Measurements from ENCODE around the gene IRGC.

The IRGC gene

DNA sequence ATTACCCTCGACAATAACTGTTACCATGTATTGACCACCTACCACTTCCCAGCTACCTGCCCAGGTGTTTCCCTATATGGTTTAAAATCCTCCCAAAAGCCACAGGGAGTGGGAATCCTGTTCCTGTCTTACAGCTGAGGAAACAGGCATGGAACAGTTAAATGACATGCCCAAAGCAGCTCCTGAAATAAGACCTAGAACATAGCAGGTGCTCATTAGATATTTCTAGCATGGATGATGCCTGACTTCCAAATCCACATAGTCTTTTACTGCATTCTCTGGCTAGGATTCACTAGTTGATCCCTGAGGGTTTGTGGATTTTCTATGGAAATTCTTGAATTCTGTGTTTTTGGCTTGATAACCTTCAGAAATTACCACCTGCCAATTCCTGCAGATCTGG lies 51.9 kb downstream of the IRGC start:
- TF ChIP-seq, protein P1, sequence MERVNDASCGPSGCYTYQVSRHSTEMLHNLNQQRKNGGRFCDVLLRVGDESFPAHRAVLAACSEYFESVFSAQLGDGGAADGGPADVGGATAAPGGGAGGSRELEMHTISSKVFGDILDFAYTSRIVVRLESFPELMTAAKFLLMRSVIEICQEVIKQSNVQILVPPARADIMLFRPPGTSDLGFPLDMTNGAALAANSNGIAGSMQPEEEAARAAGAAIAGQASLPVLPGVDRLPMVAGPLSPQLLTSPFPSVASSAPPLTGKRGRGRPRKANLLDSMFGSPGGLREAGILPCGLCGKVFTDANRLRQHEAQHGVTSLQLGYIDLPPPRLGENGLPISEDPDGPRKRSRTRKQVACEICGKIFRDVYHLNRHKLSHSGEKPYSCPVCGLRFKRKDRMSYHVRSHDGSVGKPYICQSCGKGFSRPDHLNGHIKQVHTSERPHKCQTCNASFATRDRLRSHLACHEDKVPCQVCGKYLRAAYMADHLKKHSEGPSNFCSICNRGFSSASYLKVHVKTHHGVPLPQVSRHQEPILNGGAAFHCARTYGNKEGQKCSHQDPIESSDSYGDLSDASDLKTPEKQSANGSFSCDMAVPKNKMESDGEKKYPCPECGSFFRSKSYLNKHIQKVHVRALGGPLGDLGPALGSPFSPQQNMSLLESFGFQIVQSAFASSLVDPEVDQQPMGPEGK (CRISPR knock-in tag; IDR thresholded peaks at IDR 0.05; ENCODE audit: borderline replicate concordance): no peak
- no peak for TF ChIP-seq ZFP30 (CRISPR knock-in tag; IDR thresholded peaks at IDR 0.05)
- no peak for TF ChIP-seq BACH2 (CRISPR knock-in tag; IDR thresholded peaks at IDR 0.05; ENCODE audit: borderline replicate concordance)
- TF ChIP-seq, protein P2, sequence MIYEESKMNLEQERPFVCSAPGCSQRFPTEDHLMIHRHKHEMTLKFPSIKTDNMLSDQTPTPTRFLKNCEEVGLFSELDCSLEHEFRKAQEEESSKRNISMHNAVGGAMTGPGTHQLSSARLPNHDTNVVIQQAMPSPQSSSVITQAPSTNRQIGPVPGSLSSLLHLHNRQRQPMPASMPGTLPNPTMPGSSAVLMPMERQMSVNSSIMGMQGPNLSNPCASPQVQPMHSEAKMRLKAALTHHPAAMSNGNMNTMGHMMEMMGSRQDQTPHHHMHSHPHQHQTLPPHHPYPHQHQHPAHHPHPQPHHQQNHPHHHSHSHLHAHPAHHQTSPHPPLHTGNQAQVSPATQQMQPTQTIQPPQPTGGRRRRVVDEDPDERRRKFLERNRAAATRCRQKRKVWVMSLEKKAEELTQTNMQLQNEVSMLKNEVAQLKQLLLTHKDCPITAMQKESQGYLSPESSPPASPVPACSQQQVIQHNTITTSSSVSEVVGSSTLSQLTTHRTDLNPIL (CRISPR knock-in tag; IDR thresholded peaks at IDR 0.05; ENCODE audit: low read depth): no peak
- TF ChIP-seq ZNF565 (CRISPR knock-in tag; conservative IDR thresholded peaks at IDR 0.05; ENCODE audit: low read depth): no peak
- no peak for TF ChIP-seq PPARA (CRISPR knock-in tag; IDR thresholded peaks at IDR 0.05; ENCODE audit: borderline replicate concordance)
- no peak for TF ChIP-seq ZNF8 (CRISPR knock-in tag; IDR thresholded peaks at IDR 0.05)
- TF ChIP-seq, protein P3, sequence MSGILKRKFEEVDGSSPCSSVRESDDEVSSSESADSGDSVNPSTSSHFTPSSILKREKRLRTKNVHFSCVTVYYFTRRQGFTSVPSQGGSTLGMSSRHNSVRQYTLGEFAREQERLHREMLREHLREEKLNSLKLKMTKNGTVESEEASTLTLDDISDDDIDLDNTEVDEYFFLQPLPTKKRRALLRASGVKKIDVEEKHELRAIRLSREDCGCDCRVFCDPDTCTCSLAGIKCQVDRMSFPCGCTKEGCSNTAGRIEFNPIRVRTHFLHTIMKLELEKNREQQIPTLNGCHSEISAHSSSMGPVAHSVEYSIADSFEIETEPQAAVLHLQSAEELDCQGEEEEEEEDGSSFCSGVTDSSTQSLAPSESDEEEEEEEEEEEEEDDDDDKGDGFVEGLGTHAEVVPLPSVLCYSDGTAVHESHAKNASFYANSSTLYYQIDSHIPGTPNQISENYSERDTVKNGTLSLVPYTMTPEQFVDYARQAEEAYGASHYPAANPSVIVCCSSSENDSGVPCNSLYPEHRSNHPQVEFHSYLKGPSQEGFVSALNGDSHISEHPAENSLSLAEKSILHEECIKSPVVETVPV (CRISPR knock-in tag; IDR thresholded peaks at IDR 0.05): no peak
- no peak for TF ChIP-seq OSR1 (CRISPR knock-in tag; IDR thresholded peaks at IDR 0.05)
- no peak for ATAC-seq

DNA sequence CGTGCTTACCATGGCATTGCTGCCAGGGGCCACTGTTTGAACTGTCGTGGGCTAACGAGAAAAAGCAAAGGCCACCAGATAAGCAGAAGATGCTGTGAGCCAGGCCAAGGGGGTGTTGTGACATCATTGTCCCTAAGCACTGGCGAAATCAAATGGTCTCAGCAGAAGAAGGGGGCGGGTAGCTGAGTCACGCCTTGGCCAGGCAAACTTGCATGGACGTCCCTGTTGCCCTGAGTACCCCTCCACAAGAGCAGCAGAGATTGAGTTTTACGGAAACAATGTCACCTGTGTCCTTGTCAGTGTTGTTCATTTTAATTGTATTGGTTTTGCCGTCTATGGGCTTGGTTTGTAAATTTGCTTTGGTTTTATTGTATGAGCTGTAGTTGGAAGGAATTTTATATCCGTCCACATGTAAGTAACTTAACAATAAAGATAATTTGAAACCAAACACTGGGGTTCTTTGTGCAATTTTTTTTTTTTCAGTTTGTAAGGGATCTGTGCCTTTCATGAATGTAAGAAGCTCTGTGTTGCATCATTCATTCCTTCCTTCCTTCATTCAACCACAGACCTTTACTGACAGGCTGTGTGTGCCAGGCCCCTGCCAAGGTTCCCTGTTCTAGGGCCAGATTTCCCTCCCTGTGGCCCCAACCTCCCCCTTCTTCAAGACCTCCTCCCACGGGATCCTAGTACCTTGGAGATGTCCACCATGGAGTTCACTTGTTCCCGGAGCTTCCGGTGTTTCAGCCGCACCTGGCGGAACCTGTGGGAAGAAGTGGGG lies 52.6 kb downstream of the IRGC start:
- no peak for TF ChIP-seq CSDC2 (CRISPR knock-in tag; IDR thresholded peaks at IDR 0.05)
- no peak for TF ChIP-seq PPARA (CRISPR knock-in tag; IDR thresholded peaks at IDR 0.05; ENCODE audit: borderline replicate concordance)
- TF ChIP-seq, protein P2 (CRISPR knock-in tag; IDR thresholded peaks at IDR 0.05; ENCODE audit: low read depth): no peak
- no peak for TF ChIP-seq ARNTL (CRISPR knock-in tag; IDR thresholded peaks at IDR 0.05; ENCODE audit: borderline replicate concordance, low read depth)
- TF ChIP-seq ISL1 (CRISPR knock-in tag; IDR thresholded peaks at IDR 0.05): no peak
- TF ChIP-seq ZNF565 (CRISPR knock-in tag; conservative IDR thresholded peaks at IDR 0.05; ENCODE audit: low read depth): no peak
- TF ChIP-seq, protein P3 (CRISPR knock-in tag; IDR thresholded peaks at IDR 0.05): no peak
- no peak for TF ChIP-seq ZNF8 (CRISPR knock-in tag; IDR thresholded peaks at IDR 0.05)
- TF ChIP-seq ZNF70 (CRISPR knock-in tag; IDR thresholded peaks at IDR 0.05): no peak
- TF ChIP-seq, protein P1 (CRISPR knock-in tag; IDR thresholded peaks at IDR 0.05; ENCODE audit: borderline replicate concordance): no peak
- no peak for TF ChIP-seq SNAI2 (CRISPR knock-in tag; IDR thresholded peaks at IDR 0.05)
- TF ChIP-seq RARB (CRISPR knock-in tag; IDR thresholded peaks at IDR 0.05): no peak
- ATAC-seq: no peak

DNA sequence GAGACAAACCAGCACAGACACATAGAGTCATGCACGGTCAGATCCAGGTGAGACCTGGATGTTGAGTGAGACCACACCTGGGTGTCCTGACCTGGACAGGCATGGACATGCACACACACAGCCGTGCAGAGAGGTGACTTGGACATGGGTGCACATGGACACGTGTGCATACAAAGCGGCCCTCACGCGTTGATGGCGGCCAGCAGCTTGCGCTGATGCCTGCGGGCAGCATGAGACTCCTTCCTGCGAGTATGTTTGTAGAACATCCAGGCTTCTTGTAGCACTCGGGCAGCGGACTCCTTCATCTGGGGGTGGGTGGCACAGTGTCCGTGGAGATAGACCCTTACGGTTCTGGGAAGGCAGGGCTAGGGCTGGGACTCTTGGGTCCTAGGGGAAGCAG lies 53.4 kb downstream of the IRGC start:
- no peak for ATAC-seq
- TF ChIP-seq ARNTL (CRISPR knock-in tag; IDR thresholded peaks at IDR 0.05; ENCODE audit: borderline replicate concordance, low read depth) (no peak), SNAI2 (CRISPR knock-in tag; IDR thresholded peaks at IDR 0.05) (no peak), ZNF8 (CRISPR knock-in tag; IDR thresholded peaks at IDR 0.05) (no peak), RARB (CRISPR knock-in tag; IDR thresholded peaks at IDR 0.05) (no peak), CSDC2 (CRISPR knock-in tag; IDR thresholded peaks at IDR 0.05) (no peak), ISL1 (CRISPR knock-in tag; IDR thresholded peaks at IDR 0.05) (no peak), BACH2 (CRISPR knock-in tag; IDR thresholded peaks at IDR 0.05; ENCODE audit: borderline replicate concordance) (no peak), GLIS3 (CRISPR knock-in tag; IDR thresholded peaks at IDR 0.05) (no peak), ESRRG (CRISPR knock-in tag; IDR thresholded peaks at IDR 0.05) (no peak)
- TF ChIP-seq, protein P4, sequence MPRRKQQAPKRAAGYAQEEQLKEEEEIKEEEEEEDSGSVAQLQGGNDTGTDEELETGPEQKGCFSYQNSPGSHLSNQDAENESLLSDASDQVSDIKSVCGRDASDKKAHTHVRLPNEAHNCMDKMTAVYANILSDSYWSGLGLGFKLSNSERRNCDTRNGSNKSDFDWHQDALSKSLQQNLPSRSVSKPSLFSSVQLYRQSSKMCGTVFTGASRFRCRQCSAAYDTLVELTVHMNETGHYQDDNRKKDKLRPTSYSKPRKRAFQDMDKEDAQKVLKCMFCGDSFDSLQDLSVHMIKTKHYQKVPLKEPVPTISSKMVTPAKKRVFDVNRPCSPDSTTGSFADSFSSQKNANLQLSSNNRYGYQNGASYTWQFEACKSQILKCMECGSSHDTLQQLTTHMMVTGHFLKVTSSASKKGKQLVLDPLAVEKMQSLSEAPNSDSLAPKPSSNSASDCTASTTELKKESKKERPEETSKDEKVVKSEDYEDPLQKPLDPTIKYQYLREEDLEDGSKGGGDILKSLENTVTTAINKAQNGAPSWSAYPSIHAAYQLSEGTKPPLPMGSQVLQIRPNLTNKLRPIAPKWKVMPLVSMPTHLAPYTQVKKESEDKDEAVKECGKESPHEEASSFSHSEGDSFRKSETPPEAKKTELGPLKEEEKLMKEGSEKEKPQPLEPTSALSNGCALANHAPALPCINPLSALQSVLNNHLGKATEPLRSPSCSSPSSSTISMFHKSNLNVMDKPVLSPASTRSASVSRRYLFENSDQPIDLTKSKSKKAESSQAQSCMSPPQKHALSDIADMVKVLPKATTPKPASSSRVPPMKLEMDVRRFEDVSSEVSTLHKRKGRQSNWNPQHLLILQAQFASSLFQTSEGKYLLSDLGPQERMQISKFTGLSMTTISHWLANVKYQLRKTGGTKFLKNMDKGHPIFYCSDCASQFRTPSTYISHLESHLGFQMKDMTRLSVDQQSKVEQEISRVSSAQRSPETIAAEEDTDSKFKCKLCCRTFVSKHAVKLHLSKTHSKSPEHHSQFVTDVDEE (CRISPR knock-in tag; IDR thresholded peaks at IDR 0.05): no peak
- TF ChIP-seq, protein P5, sequence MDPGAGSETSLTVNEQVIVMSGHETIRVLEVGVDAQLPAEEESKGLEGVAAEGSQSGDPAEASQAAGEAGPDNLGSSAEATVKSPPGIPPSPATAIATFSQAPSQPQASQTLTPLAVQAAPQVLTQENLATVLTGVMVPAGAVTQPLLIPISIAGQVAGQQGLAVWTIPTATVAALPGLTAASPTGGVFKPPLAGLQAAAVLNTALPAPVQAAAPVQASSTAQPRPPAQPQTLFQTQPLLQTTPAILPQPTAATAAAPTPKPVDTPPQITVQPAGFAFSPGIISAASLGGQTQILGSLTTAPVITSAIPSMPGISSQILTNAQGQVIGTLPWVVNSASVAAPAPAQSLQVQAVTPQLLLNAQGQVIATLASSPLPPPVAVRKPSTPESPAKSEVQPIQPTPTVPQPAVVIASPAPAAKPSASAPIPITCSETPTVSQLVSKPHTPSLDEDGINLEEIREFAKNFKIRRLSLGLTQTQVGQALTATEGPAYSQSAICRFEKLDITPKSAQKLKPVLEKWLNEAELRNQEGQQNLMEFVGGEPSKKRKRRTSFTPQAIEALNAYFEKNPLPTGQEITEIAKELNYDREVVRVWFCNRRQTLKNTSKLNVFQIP (CRISPR knock-in tag; IDR thresholded peaks at IDR 0.05; ENCODE audit: borderline replicate concordance, low read depth): no peak
- TF ChIP-seq, protein P2 (CRISPR knock-in tag; IDR thresholded peaks at IDR 0.05; ENCODE audit: low read depth): no peak
